Esophagus squamous epithelium (tissue), 4 donors: ENCODE results near the gene NCOR2.

Source experiments
- POLR2A ChIP-seq, 4 donors: fragments of 450-650 bp; IDR thresholded peaks; one replicate each; pipeline ENCODE4 v1.6.1; 2017; ENCODE audit warnings: antibody characterized with exemption in 4 of 4, mild to moderate bottlenecking in 4 of 4, moderate library complexity in 3 of 4
- TF ChIP-seq, protein P1 (sequence below), 6 experiments: fragments of 450-650 bp in 4 of 6; fragments of 200-600 bp in 2 of 6; sonication (generic) in 2 of 6; IDR thresholded peaks; one replicate each; pipeline ENCODE4 v1.5.1; 2016 to 2019; ENCODE audit warnings: antibody characterized with exemption in 6 of 6, mild to moderate bottlenecking in 4 of 6, moderate library complexity in 4 of 6

DNA sequence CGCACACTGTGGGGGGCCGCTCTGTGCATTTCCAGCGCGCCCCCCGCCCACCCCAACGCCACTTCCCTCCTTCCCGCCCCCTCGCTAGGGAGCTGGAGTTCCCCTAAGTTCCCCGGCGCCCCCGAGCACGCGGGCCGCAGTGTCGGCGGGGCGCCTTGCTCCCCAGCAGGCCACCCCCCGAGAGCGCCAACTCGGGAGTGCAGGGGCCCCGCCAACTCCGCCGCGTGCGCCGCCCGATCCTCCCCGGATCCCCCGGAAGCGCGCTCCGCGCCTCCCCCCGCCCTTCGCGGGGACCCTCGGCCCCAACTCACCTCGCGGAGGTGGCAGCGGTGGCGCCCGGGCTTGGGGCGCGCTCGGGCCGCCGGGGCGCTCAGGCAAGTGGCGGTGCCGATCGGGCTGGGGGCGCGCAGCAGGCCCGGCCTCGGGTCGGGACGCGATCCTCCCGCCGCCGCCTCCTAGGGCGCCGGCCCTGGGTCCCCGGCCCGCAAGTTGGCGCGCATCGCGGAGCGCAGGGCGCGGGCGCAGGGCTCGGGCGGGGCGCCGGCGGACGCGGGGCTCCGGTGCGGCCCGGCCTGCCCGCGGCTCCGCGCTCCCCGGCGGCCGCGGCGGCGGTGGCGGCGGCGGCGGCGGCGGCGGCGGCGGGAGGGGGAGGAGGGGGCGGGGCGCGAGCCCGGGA is at the start of gene NCOR2:
- TF ChIP-seq, protein P1, sequence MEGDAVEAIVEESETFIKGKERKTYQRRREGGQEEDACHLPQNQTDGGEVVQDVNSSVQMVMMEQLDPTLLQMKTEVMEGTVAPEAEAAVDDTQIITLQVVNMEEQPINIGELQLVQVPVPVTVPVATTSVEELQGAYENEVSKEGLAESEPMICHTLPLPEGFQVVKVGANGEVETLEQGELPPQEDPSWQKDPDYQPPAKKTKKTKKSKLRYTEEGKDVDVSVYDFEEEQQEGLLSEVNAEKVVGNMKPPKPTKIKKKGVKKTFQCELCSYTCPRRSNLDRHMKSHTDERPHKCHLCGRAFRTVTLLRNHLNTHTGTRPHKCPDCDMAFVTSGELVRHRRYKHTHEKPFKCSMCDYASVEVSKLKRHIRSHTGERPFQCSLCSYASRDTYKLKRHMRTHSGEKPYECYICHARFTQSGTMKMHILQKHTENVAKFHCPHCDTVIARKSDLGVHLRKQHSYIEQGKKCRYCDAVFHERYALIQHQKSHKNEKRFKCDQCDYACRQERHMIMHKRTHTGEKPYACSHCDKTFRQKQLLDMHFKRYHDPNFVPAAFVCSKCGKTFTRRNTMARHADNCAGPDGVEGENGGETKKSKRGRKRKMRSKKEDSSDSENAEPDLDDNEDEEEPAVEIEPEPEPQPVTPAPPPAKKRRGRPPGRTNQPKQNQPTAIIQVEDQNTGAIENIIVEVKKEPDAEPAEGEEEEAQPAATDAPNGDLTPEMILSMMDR (IDR thresholded peaks at IDR 0.05): no peak
- no peak for TF ChIP-seq POLR2A (IDR thresholded peaks at IDR 0.05)
